SJSA1 (cell line): ENCODE results near the gene CDH23. TPM values are rescaled to one million over a fixed set of nuclear protein-coding genes. Genes with fewer than 3 reads are reported as not detected.

Experiments
- DNase-seq, 2 experiments: peaks; one replicate each; pipeline ENCODE4 v3.0.0-alpha.2; 2015 to 2020; ENCODE audit warnings: low spot score in 2 of 2, low read depth in 1 of 2
- H3K27ac ChIP-seq: fragments of 250-450 bp; sonication (Bioruptor Pico); 2 replicates; pipeline ENCODE4 v1.5.1; 2020; ENCODE audit warnings: mild to moderate bottlenecking, moderate library complexity
- H3K27me3 ChIP-seq: fragments of 250-450 bp; sonication (Bioruptor Pico); replicated peaks from 2 replicates; pipeline ENCODE4 v1.5.1; 2020; ENCODE audit warnings: mild to moderate bottlenecking, moderate library complexity
- H3K36me3 ChIP-seq: fragments of 250-450 bp; sonication (Bioruptor Pico); 2 replicates; pipeline ENCODE4 v1.5.1; 2020; ENCODE audit warnings: mild to moderate bottlenecking
- H3K4me1 ChIP-seq: fragments of 250-450 bp; sonication (Bioruptor Pico); replicated peaks from 2 replicates; pipeline ENCODE4 v1.6.1; 2021; ENCODE audit warnings: mild to moderate bottlenecking
- H3K4me3 ChIP-seq: fragments of 250-450 bp; sonication (Bioruptor Pico); 2 replicates; pipeline ENCODE4 v1.5.1; 2020; ENCODE audit warnings: mild to moderate bottlenecking
- H3K9me3 ChIP-seq: fragments of 250-450 bp; sonication (Bioruptor Pico); replicated peaks from 2 replicates; pipeline ENCODE4 v1.5.1; 2020; ENCODE audit warnings: mild to moderate bottlenecking
- total RNA-seq: library from RNA; depleted of rRNA; stranded (reverse); fragments of >200 nt; shearing (Covaris generic); gene quantifications from 2 replicates; pipeline ENCODE4 v1.2.3, GENCODE V29; 2014

The CDH23 gene
- total RNA-seq, 1 experiment from 2014 or later: 0.37 TPM

GRCh38 chr10:71623986-71624291 is 227.2 kb downstream of the CDH23 start:
- Histone ChIP-seq H3K36me3 (0 out of 2 replicates have a peak, but pooled peaks cover 3% of the 10 kb centered on the region), H3K27me3 (no peaks in the 10 kb centered on the region), H3K4me3 (no peak overlapping the region), H3K4me1 (peaks cover 29% of the 10 kb centered on the region), H3K9me3 (no peaks in the 10 kb centered on the region), H3K27ac (no peak overlapping the region)
- DNase-seq: no peak

DNA sequence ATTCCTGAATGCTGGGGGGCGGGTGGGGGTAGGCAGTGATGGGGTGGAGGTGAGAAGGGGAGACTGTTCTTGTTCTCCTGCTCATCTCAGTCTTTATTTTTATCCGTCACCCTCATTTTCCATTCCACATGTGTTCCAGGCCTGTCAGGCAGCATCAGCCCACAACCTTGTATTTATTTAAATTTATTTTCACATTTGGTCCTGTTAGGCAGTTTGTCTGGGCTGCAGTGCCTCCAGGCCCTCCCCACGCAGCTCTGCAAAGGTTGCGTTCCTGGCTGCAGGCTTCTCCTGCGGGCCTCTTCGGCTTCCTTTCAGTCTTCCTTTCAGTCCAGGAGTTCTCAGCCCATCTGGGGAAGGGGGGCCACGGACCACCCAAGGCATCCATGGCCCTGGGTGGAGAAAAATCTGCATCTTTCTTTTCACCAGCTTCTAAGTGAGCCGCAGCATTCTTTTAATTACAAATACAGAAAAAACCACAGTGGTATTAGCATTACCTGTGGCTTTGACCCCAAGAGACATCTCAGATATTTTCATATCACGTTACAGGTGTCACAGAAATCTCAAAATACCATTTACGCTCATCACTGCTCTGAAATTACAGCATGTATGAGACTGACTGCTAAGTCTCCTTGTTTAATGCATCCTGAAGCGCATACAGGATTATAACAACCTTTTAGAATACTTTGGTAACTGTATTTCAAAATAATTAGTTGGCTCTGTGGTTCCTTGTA is 228.9 kb downstream of the CDH23 start:
- H3K9me3 ChIP-seq: no peaks in the 10 kb centered on the region
- 0 out of 2 replicates have a peak, but pooled peaks cover 3% of the 10 kb centered on the region for H3K36me3 ChIP-seq
- H3K27ac ChIP-seq: no peak overlapping the region

GRCh38 chr10:71627230-71627939 is 230.7 kb downstream of the CDH23 start:
- Histone ChIP-seq H3K9me3 (no peaks in the 10 kb centered on the region), H3K27me3 (no peaks in the 10 kb centered on the region), H3K36me3 (0 out of 2 replicates have a peak, but pooled peaks cover 3% of the 10 kb centered on the region), H3K4me1 (peaks cover 15% of the 10 kb centered on the region), H3K4me3 (no peak overlapping the region), H3K27ac (no peak overlapping the region)
- no peak for DNase-seq

More for the DNA sequence above, 228.9 kb downstream of the CDH23 start:
- no peak for DNase-seq
- peaks cover 29% of the 10 kb centered on the region for H3K4me1 ChIP-seq
- H3K4me3 ChIP-seq: no peak overlapping the region
- no peaks in the 10 kb centered on the region for H3K27me3 ChIP-seq

- H3K4me3 ChIP-seq: no peak overlapping the region
- H3K27me3 ChIP-seq: no peaks in the 10 kb centered on the region
- DNase-seq: no peak
- no peaks in the 10 kb centered on the region for H3K36me3 ChIP-seq
- H3K4me1 ChIP-seq: peaks cover 9% of the 10 kb centered on the region
- H3K9me3 ChIP-seq: no peaks in the 10 kb centered on the region
- H3K27ac ChIP-seq: no peak overlapping the region
These were observed 231.2 kb downstream of the CDH23 start for GRCh38 chr10:71627956-71628355.

GRCh38 chr10:71629131-71629530 is 232.4 kb downstream of the CDH23 start:
- DNase-seq: no peak
- no peaks in the 10 kb centered on the region for H3K27me3 ChIP-seq
- H3K36me3 ChIP-seq: no peaks in the 10 kb centered on the region
- H3K4me3 ChIP-seq: no peak overlapping the region
- H3K4me1 ChIP-seq: no peaks in the 10 kb centered on the region
- H3K9me3 ChIP-seq: no peaks in the 10 kb centered on the region
- H3K27ac ChIP-seq: no peak overlapping the region

DNA sequence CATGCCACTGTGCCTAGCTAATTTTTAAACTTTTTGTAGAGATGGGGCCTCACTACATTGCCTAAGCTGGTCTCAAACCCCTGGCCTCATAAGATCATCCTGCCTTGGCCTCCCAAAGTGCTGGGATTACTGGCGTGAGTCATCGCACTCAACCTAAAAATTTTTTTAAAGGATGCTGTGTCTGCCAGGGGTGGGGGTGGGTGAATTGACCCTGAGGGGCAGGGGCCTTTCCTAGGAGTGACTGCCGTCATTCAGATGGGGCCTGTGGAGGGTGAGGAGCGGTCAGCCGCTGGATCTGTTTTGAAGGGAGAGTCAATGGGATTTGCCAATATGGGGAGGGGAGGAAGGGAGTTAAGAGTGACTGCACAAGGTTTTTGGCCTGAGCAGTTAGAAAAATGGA is 233.4 kb downstream of the CDH23 start:
- no peak for DNase-seq
- no peak overlapping the region for H3K4me3 ChIP-seq
- no peaks in the 10 kb centered on the region for H3K4me1 ChIP-seq
- H3K9me3 ChIP-seq: no peaks in the 10 kb centered on the region
- no peaks in the 10 kb centered on the region for H3K27me3 ChIP-seq
- H3K36me3 ChIP-seq: no peaks in the 10 kb centered on the region
- H3K27ac ChIP-seq: no peak overlapping the region

DNA sequence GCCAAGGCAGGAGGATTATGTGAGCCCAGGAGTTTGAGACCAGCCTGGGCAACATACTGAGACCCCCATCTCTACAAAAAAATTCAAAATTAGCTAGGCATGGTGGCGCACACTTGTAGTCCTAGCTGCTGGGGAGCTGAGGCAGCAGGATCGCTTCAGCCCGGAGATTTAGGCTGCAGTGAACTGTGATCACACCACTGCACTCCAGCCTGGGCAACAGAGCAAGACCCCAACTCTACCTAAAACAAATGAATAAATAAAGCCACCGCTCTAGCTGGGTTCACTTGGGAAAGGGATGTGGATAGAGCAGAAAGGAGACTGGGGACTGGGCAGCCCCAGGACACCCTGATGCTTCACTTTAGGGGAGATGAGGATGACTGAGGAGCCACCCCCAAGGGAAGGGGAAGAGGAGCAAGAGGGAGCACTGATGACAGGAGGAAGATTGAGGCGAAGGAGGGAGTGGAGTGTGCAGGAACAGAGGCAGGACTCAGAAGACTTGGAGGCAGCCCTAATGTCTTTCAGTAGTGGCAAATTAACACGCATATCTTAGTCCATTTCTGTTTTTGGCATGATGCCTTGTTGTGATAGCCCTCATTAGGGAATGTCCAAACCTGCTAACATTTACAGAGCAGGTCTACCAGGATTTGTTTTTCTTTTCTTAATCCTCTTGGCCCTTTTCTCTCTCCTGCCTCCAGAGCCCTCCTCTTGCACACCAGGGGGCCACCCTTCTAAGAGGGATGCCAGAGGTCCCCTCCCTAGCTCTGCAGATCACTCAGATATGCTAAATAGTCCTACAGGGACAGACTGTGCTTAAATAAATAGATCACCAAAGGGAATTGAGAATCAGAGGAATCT is 234.5 kb downstream of the CDH23 start:
- Histone ChIP-seq H3K36me3 (no peaks in the 10 kb centered on the region), H3K27ac (no peak overlapping the region), H3K4me3 (no peak overlapping the region), H3K9me3 (no peaks in the 10 kb centered on the region), H3K27me3 (no peaks in the 10 kb centered on the region), H3K4me1 (no peaks in the 10 kb centered on the region)
- DNase-seq: no peak

GRCh38 chr10:71632200-71632820 is 235.6 kb downstream of the CDH23 start:
- Histone ChIP-seq H3K9me3 (no peaks in the 10 kb centered on the region), H3K4me1 (no peaks in the 10 kb centered on the region), H3K36me3 (no peaks in the 10 kb centered on the region), H3K4me3 (no peak overlapping the region), H3K27me3 (no peaks in the 10 kb centered on the region), H3K27ac (no peak overlapping the region)
- DNase-seq: no peak

DNA sequence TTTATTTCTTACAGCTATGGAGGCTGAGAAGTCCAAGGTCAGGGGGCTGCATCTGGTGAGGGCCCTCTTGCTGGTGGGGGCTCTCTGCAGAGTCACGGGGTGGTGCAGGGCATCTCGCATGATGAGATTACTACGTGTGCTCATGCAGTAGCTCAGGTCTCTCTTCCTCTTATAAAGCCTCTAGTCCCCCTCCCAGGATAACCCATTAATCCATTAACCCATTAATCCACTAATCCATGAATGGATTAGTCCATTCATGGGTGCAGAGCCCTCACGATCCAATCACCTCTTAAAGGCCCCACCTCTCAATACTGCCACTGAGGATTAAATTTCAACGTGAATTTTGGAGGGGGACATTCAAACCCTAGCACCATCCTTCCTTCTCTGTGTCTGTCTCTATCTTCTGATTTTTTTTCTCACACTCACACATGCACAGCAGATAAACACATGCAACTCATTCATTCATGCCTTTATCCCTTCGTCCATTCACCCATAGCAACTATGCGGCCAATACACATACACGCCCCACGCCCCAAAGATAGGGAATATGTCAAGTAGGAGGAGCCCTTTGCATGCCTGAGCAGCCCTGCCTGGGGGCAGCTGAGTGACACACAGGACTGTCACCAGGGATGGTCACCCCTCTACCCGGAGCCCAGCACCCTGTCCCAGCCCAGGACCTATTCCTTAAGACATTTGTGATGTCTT is 236.3 kb downstream of the CDH23 start:
- H3K4me3 ChIP-seq: no peak overlapping the region
- no peaks in the 10 kb centered on the region for H3K36me3 ChIP-seq
- H3K27me3 ChIP-seq: no peaks in the 10 kb centered on the region
- no peak overlapping the region for H3K27ac ChIP-seq
- no peaks in the 10 kb centered on the region for H3K9me3 ChIP-seq
- H3K4me1 ChIP-seq: no peaks in the 10 kb centered on the region
- DNase-seq: no peak

GRCh38 chr10:71633920-71634319 is 237.2 kb downstream of the CDH23 start:
- Histone ChIP-seq H3K27ac (no peak overlapping the region), H3K36me3 (no peaks in the 10 kb centered on the region), H3K9me3 (no peaks in the 10 kb centered on the region), H3K27me3 (no peaks in the 10 kb centered on the region), H3K4me3 (no peak overlapping the region), H3K4me1 (no peaks in the 10 kb centered on the region)
- DNase-seq: no peak

DNA sequence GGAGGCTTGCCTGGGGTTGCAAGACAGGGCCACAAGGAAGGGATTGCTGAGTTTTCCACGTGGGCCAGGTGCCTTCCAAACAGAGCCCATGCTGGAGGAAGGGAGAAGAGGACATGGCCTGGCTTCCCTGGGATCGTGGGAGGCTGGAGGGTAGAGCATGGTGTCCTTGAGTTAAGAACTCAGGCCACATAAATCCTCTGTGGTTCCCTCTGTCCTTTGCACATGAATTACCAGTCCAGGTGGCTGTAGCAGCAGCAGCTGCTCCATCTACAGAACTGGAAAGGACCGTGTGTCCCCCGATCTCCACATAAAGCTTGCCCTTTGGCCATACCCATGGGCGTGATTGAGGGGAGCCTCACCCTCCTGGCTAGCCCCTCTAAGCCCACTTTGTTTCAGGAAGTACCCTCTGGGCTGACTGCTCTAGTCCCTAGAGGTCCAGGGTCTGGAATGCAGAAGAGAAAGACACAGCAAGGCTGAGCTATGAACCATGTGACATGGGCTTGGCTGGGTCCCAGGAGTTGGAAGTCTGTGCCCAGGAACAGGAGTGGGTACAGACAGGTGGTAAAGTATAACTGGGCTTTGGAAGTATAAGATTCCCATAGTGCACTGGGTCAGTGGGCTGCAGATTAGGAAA is 237.9 kb downstream of the CDH23 start:
- DNase-seq: no peak
- Histone ChIP-seq H3K36me3 (no peaks in the 10 kb centered on the region), H3K4me3 (no peak overlapping the region), H3K27ac (no peak overlapping the region), H3K9me3 (no peaks in the 10 kb centered on the region), H3K4me1 (no peaks in the 10 kb centered on the region), H3K27me3 (no peaks in the 10 kb centered on the region)

GRCh38 chr10:71635251-71635866 is 238.6 kb downstream of the CDH23 start:
- Histone ChIP-seq H3K9me3 (no peaks in the 10 kb centered on the region), H3K27me3 (no peaks in the 10 kb centered on the region), H3K4me1 (no peaks in the 10 kb centered on the region), H3K36me3 (no peaks in the 10 kb centered on the region), H3K4me3 (no peak overlapping the region), H3K27ac (no peak overlapping the region)
- no peak for DNase-seq
